Body of pancreas (tissue), 4 donors: ENCODE results near the gene ACVR2B. TPM values are rescaled to one million over a fixed set of nuclear protein-coding genes. Genes with fewer than 3 reads are reported as not detected.

ENCODE experiments used
- ATAC-seq: fragments of 150-250 bp; one replicate; pipeline ENCODE4 v1.9.1; 2016
- DNase-seq, 4 donors: peaks; one replicate each; pipeline ENCODE4 v3.0.0-alpha.2; 2019
- H3K27ac ChIP-seq, 4 donors: fragments of 200-600 bp; sonication (generic); 1 replicate in 3 of 4; 2 replicates in 1 of 4; pipeline versions ENCODE4 v1.5.1 to v1.6.1; 2016 to 2019; ENCODE audit warnings: mild to moderate bottlenecking in 1 of 4, mixed read lengths in 1 of 4, moderate library complexity in 1 of 4
- H3K27me3 ChIP-seq, 2 donors: fragments of 200-600 bp; sonication (generic); one replicate each; pipeline ENCODE4 v1.6.0; 2016; ENCODE audit warnings: mild to moderate bottlenecking in 1 of 2
- H3K36me3 ChIP-seq, 2 donors: fragments of 200-600 bp; sonication (generic); replicated peaks in 1 of 2; 2 replicates each; pipeline ENCODE4 v1.5.1; 2016; ENCODE audit warnings: low read depth in 2 of 2; ENCODE audit not compliant: insufficient read depth in 1 of 2
- H3K4me1 ChIP-seq: fragments of 200-600 bp; sonication (generic); one replicate; pipeline ENCODE4 v1.6.0; 2016
- H3K4me3 ChIP-seq, 2 donors: fragments of 200-600 bp; sonication (generic); 1 replicate in 1 of 2; 2 replicates in 1 of 2; pipeline ENCODE4 v1.5.1; 2016 to 2019
- H3K9me3 ChIP-seq, 3 donors: fragments of 200-600 bp; sonication (generic); 1 replicate in 2 of 3; 2 replicates in 1 of 3; pipeline ENCODE4 v1.5.1; 2016
- CTCF ChIP-seq, 7 experiments: fragments of 450-650 bp in 4 of 7; fragments of 200-600 bp in 3 of 7; sonication (generic) in 3 of 7; IDR thresholded peaks; one replicate each; pipeline ENCODE4 v1.5.1; 2016 to 2019; ENCODE audit warnings: antibody characterized with exemption in 7 of 7
- POLR2A ChIP-seq, 3 donors: fragments of 450-650 bp; IDR thresholded peaks; one replicate each; pipeline ENCODE4 v1.6.1; 2016; ENCODE audit warnings: antibody characterized with exemption in 3 of 3, mild to moderate bottlenecking in 2 of 3
- WGBS, 2 donors: methylation state at CpG; one replicate each; pipeline ENCODE4 v1.1.5; 2017; 5-methylcytosine and 5-hydroxymethylcytosine counted together
- intact Hi-C: fragments of 100-400 bp; cut with DNase I; formaldehyde crosslinking; loops from one replicate; pipeline ENCODE4 v1.15.1; 2023
- total RNA-seq, 2 donors: library from RNA; depleted of rRNA; stranded (reverse); fragments of >200 nt; gene quantifications; one replicate each; pipeline ENCODE4 v1.1.0, GENCODE V29; 2016

Gene ACVR2B
- total RNA-seq, 2 donors from 2014 or later, result 7.3 to 18.1 TPM

- H3K4me1 ChIP-seq, result no peaks in the 10 kb centered on the region
- ATAC-seq (no peak), DNase-seq (no peak)
- peaks cover 0 to 4% of the 10 kb centered on the region in 2 donors for H3K36me3 ChIP-seq
- H3K27me3 ChIP-seq, result no peaks in the 10 kb centered on the region
- intact Hi-C loops, result no loop called here
- H3K27ac ChIP-seq, result no peak overlapping the region
- H3K4me3 ChIP-seq, result no peak overlapping the region
- no peaks in the 10 kb centered on the region for H3K9me3 ChIP-seq
- 94% methylated on average over 2 of the region's 2 CpGs for WGBS, 2 donors
- TF ChIP-seq CTCF (IDR thresholded peaks at IDR 0.05) (no peak), POLR2A (IDR thresholded peaks at IDR 0.05) (no peak)
Measured at GRCh38 chr3:38509732-38510131, 56.0 kb downstream of the ACVR2B start.

DNA sequence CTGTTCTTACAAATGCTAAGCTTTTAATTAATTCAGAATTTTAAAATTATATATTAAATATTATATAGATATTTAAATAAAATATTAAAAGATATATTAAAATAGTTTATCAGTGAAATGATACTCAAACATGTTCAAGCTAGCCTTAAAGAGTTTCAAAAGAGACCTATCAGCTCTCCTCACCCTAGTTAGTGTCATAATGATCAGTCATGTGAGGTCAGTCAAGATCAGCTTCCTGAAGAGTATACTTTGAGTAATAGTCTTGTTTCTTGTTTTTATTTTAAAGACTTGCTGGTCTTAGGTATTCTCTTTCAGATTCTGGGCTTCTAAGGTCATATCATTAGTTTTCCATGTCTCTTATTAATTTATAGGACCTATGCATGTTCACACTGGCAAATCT, 56.9 kb downstream of the ACVR2B start:
- no peak for TF ChIP-seq CTCF (IDR thresholded peaks at IDR 0.05)
- DNase-seq (no peak), ATAC-seq (no peak)
- Histone ChIP-seq H3K9me3 (no peaks in the 10 kb centered on the region), H3K4me3 (no peak overlapping the region), H3K27ac (no peak overlapping the region), H3K27me3 (no peaks in the 10 kb centered on the region), H3K4me1 (no peaks in the 10 kb centered on the region), H3K36me3 (peaks cover 0 to 4% of the 10 kb centered on the region in 2 donors)
- intact Hi-C loops, result no loop called here

- DNase-seq (no peak), ATAC-seq (no peak)
- Histone ChIP-seq H3K27ac (no peak overlapping the region), H3K36me3 (peaks cover 0 to 4% of the 10 kb centered on the region in 2 donors), H3K4me1 (no peaks in the 10 kb centered on the region), H3K4me3 (no peak overlapping the region), H3K27me3 (no peaks in the 10 kb centered on the region), H3K9me3 (no peaks in the 10 kb centered on the region)
- no peak for TF ChIP-seq CTCF (IDR thresholded peaks at IDR 0.05)
- WGBS, 2 donors, result 41 to 44% methylated on average over 3 of the region's 3 CpGs
- intact Hi-C loops, result no loop called here
Measured at GRCh38 chr3:38511546-38511945, 57.9 kb downstream of the ACVR2B start.

DNA sequence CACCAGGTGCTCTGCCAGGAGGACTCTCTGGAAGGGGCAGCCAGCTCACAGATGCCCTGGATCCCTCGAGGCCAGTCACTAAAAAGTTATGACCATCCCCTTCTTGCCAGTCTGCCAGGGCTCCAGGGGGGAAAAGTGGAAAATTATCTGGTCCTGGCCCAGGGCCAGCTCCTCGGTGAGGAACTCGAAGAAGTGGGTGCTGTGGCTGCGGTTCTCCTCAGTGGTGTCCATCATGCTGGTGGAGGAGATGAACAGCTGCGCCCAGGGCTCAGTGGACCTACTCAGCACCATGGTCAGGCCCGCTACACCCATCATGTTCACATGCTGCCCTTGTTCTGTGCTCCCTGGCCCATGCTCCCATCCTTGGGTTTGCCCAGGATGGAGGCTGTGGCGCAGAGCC, 61.7 kb downstream of the ACVR2B start:
- H3K27me3 ChIP-seq, result no peaks in the 10 kb centered on the region
- no peak overlapping the region for H3K4me3 ChIP-seq
- 86 to 90% methylated on average over 5 to 7 of the region's 7 CpGs for WGBS, 2 donors
- H3K27ac ChIP-seq, result no peak overlapping the region
- H3K36me3 ChIP-seq, result no peaks in the 10 kb centered on the region
- ATAC-seq (no peak), DNase-seq (no peak)
- intact Hi-C loops, result no loop called here
- H3K4me1 ChIP-seq, result no peaks in the 10 kb centered on the region
- no peaks in the 10 kb centered on the region for H3K9me3 ChIP-seq
- TF ChIP-seq CTCF (IDR thresholded peaks at IDR 0.05), result no peak
- no peak for TF ChIP-seq POLR2A (IDR thresholded peaks at IDR 0.05)

GRCh38 chr3:38516669-38517068, 63.0 kb downstream of the ACVR2B start:
- H3K4me1 ChIP-seq, result no peaks in the 10 kb centered on the region
- H3K27me3 ChIP-seq, result no peaks in the 10 kb centered on the region
- no peak overlapping the region for H3K4me3 ChIP-seq
- intact Hi-C loops, result no loop called here
- no peaks in the 10 kb centered on the region for H3K36me3 ChIP-seq
- no peak overlapping the region for H3K27ac ChIP-seq
- TF ChIP-seq POLR2A (IDR thresholded peaks at IDR 0.05) (no peak), CTCF (IDR thresholded peaks at IDR 0.05) (no peak)
- DNase-seq, result no peak
- 34 to 90% methylated on average over 1 of the region's 1 CpG for WGBS, 2 donors
- no peak for ATAC-seq
- no peaks in the 10 kb centered on the region for H3K9me3 ChIP-seq
